Activated T-cell treated with anti-CD3 and anti-CD28 coated beads for 24 hours (primary cell): ENCODE results near the gene ADK.

Experiments
- DNase-seq: peaks from one replicate; pipeline ENCODE4 v3.0.0-alpha.2; 2020; ENCODE audit warnings: low read depth

Gene ADK

GRCh38 chr10:74672430-74673165 is 521.6 kb downstream of the ADK start:
- no peak for DNase-seq

GRCh38 chr10:74674927-74675326 is 523.9 kb downstream of the ADK start:
- DNase-seq: no peak

- DNase-seq: no peak
Measured at GRCh38 chr10:74675484-74675883, 524.5 kb downstream of the ADK start.

- no peak for DNase-seq
Measured at GRCh38 chr10:74677951-74678350, 526.9 kb downstream of the ADK start.

GRCh38 chr10:74681917-74682627 is 531.1 kb downstream of the ADK start:
- DNase-seq: no peak

GRCh38 chr10:74683067-74683466 is 532.0 kb downstream of the ADK start:
- DNase-seq: no peak

- DNase-seq: no peak
Measured at GRCh38 chr10:74683621-74684364, 532.8 kb downstream of the ADK start.

GRCh38 chr10:74684462-74684861 is 533.4 kb downstream of the ADK start:
- no peak for DNase-seq

GRCh38 chr10:74685564-74685963 is 534.5 kb downstream of the ADK start:
- DNase-seq: no peak

GRCh38 chr10:74690393-74690792 is 539.4 kb downstream of the ADK start:
- DNase-seq: no peak

- DNase-seq: no peak
Measured at GRCh38 chr10:74691164-74691563, 540.1 kb downstream of the ADK start.

GRCh38 chr10:74704629-74705357 is 553.8 kb downstream of the ADK start:
- DNase-seq: no peak

GRCh38 chr10:74705358-74705980 is 554.4 kb downstream of the ADK start:
- no peak for DNase-seq

GRCh38 chr10:74706966-74707365 is 555.9 kb downstream of the ADK start:
- DNase-seq: no peak

GRCh38 chr10:74708246-74708645 is 557.2 kb downstream of the ADK start:
- no peak for DNase-seq

GRCh38 chr10:74718208-74718607 is 567.2 kb downstream of the ADK start:
- DNase-seq: no peak

- no peak for DNase-seq
Measured at GRCh38 chr10:74728225-74728624, 577.2 kb downstream of the ADK start.

- DNase-seq: no peak
Measured at GRCh38 chr10:74730246-74730645, 579.2 kb downstream of the ADK start.

GRCh38 chr10:74733612-74734011 is 582.6 kb downstream of the ADK start:
- DNase-seq: no peak

GRCh38 chr10:74736029-74736428 is 585.0 kb downstream of the ADK start:
- DNase-seq: no peak

- DNase-seq: no peak
Measured at GRCh38 chr10:74738052-74738451, 587.0 kb downstream of the ADK start.

- DNase-seq: no peak
Measured at GRCh38 chr10:74738542-74738941, 587.5 kb downstream of the ADK start.
